GM12865 (cell line): ENCODE data around the gene VSTM4.

Experiments
- DNase-seq: peaks from one replicate; pipeline ENCODE4 v3.0.0; 2010; ENCODE audit warnings: low read depth
- H3K4me3 ChIP-seq: 2 replicates; pipeline ENCODE4 v1.5.1; 2011; ENCODE audit warnings: mild to moderate bottlenecking, low read depth, low read length, control low read depth
- CTCF ChIP-seq: IDR thresholded peaks from 2 replicates; pipeline ENCODE4 v1.5.1; 2011; ENCODE audit warnings: low read length, control low read depth, low read depth, inconsistent platforms; ENCODE audit not compliant: insufficient read depth; ENCODE audit errors: missing control alignments

Gene VSTM4

GRCh38 chr10:48973065-48973464, 142.3 kb downstream of the VSTM4 start:
- no peak overlapping the region for H3K4me3 ChIP-seq
- no peak for DNase-seq
- TF ChIP-seq CTCF = no peak

- no peak for DNase-seq
- no peak overlapping the region for H3K4me3 ChIP-seq
- TF ChIP-seq CTCF = no peak
These were observed 144.7 kb downstream of the VSTM4 start for GRCh38 chr10:48970654-48971053.

GRCh38 chr10:48970046-48970445, 145.3 kb downstream of the VSTM4 start:
- H3K4me3 ChIP-seq = no peak overlapping the region
- no peak for TF ChIP-seq CTCF
- no peak for DNase-seq

- no peak for TF ChIP-seq CTCF
- no peak overlapping the region for H3K4me3 ChIP-seq
- DNase-seq = no peak
These were observed 147.3 kb downstream of the VSTM4 start for GRCh38 chr10:48968036-48968435.

- H3K4me3 ChIP-seq = no peak overlapping the region
- DNase-seq = no peak
- TF ChIP-seq CTCF = no peak
These were observed 149.9 kb downstream of the VSTM4 start for GRCh38 chr10:48965460-48965859.
